GM19438 (cell line): ENCODE results near the gene LRMDA.

ENCODE experiments used
- ATAC-seq: cut with Tn5 transposase; IDR thresholded peaks from one replicate; pipeline ENCODE4 v1.9.1; 2021; ENCODE audit warnings: low read depth; ENCODE audit not compliant: unreplicated experiment

Gene LRMDA

GRCh38 chr10:76085002-76085816 lies 653.8 kb downstream of the LRMDA start:
- no peak for ATAC-seq

- no peak for ATAC-seq
Measured at GRCh38 chr10:76085817-76086167, 654.4 kb downstream of the LRMDA start.

- ATAC-seq, result no peak
Measured at GRCh38 chr10:76086170-76086760, 654.8 kb downstream of the LRMDA start.

DNA sequence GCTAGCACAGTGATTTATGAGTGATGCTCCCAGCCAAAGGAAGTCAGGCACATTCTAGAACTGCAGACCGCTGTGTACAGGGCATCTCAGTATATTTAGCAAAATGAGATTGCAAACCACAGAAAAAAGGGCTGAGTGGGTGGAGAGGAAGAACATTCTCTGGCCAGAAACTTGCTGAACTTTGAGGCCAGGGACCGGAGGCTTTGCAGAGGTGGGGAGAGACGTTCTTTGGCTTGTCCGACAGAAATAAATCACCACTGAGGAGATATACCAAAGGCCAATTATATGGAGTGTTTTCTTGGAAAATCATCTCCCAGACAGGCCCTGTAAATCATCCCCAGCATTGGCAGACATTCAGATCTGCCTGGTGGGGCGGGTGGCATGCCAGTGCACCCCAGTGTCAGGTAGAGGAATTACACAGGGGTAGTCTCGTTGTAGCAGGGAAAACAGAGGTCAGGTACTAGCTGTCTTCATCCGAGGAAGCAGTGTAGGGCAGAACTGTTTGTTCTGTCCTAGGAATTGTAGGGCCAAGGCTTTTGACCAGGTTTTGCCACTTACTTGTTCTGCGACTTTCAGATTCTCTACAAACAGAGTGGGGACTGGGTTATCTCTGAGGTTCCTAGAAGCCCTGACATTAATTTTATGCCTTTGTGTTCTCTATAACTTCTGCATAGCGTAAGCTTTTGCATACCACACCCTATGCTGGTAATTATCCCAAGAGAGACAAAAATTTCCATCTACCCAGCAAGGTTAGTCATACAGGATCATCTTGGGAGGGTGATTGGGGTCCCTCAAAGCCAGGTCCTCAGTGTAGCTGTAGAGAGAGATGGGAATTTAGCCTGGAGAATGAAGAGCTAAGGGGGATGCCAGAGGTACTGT lies 655.6 kb downstream of the LRMDA start:
- no peak for ATAC-seq

- ATAC-seq, result no peak
Measured at GRCh38 chr10:76088008-76088407, 656.6 kb downstream of the LRMDA start.

GRCh38 chr10:76088980-76089379 lies 657.6 kb downstream of the LRMDA start:
- ATAC-seq, result no peak

DNA sequence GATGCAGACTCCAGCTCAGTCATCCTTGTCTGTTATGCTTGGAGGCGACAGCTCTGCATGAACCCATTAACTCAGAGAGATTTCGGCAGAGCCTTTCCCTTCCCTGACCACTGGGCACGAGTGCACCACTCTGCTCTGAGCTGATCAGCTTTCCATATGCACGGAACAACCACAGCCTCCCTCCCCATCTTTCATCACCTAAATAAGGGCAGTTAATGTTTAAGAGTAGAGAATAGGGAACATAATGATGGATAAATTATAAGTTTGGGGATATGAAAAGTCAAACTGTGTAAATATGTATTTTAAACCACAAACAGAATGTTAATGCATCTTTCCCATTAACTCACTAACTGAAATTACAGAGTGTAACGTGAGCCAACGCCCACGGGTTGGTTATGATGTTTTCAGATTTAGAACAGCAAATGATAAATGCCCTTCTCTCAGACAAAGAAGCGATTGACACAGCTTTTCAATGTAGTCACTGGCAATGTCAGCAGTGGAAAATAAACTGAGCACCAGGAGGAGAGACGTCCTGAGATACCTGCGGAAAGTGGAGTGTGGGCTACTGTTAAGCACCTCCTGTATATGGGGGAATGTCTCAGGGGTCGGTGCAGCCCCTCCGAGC lies 658.2 kb downstream of the LRMDA start:
- ATAC-seq, result no peak

DNA sequence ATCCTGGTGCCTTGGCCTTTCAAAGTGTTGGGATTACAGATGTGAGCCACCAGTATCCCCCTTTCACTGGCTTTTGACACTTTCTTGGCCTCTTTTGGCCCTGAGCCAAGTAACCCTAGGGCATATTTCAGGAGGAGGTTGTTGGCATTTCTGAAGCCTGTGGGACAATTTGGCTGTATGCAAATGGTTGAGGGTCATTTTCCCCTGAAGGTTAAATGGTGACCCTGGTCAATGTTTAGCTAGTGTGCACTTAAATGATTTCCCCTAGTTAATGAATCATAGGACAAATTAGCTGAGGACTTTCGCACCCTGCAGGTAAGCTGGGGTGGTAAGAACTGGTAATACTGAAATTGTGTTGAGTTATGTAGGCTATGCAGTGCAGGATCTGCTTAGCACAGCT lies 660.5 kb downstream of the LRMDA start:
- ATAC-seq, result no peak

DNA sequence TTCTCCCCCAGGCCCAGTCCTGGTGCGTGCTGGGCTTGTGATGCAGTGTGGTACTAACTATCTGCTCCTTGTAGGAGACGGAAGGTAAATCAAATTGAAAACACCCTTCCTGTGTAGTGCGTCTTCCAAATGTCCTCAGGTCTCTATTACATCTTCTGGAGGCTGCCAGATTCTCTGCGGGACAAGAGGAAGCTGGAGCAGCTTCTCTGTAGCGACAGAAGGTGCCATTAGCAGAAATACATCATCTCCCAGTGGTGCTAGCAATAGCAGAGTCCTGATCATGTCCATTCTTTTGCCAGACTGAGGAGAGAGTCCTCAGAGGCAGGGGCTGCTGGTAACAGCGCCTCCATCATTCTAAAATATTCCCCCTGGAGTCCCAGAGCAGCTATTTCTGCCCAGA lies 675.2 kb downstream of the LRMDA start:
- ATAC-seq, result no peak

DNA sequence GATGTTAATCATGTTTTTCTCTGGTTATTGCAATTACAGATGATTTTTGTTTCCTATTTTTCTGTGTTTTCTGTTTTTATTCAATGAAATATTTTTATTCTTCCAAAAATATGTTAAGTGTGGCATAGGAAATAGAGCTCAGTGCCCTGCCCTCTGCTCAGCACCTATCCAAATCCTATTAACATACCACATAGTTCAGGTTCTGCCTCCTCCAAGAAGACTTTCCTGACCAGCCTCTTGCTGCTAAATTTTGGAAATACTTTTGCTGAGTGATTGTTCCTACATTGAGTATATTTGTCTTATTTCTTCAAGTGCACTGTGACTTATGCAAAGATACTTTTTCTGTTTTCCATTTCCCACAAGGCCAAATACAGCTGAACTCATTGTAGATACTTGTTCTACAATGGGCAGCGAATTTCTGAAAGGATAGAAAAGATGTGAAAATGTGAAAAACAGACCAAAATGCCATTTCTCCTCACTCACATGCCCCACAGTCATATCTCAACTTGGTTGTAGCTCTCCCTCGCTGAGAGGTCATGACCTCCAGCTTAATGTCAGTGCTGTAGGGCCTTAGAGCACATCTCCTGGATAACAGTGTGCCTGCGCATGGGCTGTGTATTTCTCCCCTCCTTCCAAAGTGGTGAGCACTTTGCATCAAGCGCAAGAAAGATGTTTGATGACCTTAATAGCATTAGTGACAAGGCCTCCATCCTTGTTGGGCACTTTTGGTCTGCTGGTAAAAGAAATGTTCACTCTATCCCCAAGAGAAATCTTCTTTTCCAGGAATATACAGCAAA lies 677.3 kb downstream of the LRMDA start:
- ATAC-seq, result no peak

GRCh38 chr10:76111404-76111803 lies 680.0 kb downstream of the LRMDA start:
- no peak for ATAC-seq

GRCh38 chr10:76111986-76112825 lies 680.8 kb downstream of the LRMDA start:
- no peak for ATAC-seq

GRCh38 chr10:76112826-76113150 lies 681.4 kb downstream of the LRMDA start:
- ATAC-seq, result no peak

GRCh38 chr10:76113952-76114351 lies 682.5 kb downstream of the LRMDA start:
- no peak for ATAC-seq

GRCh38 chr10:76114581-76115001 lies 683.2 kb downstream of the LRMDA start:
- ATAC-seq, result no peak

- ATAC-seq, result no peak
Measured at GRCh38 chr10:76115131-76115470, 683.7 kb downstream of the LRMDA start.

- ATAC-seq, result no peak
Measured at GRCh38 chr10:76115471-76116155, 684.2 kb downstream of the LRMDA start.

GRCh38 chr10:76116523-76116922 lies 685.1 kb downstream of the LRMDA start:
- ATAC-seq, result no peak

GRCh38 chr10:76117949-76118348 lies 686.5 kb downstream of the LRMDA start:
- ATAC-seq, result no peak
